ENCODE data around the gene MRI1.

GRCh38 chr19:13778847-13779246 lies 14.5 kb downstream of the MRI1 start:
- TF ChIP-seq POLR2A (IDR thresholded peaks at IDR 0.05), result no peak
- TF ChIP-seq, protein P1, sequence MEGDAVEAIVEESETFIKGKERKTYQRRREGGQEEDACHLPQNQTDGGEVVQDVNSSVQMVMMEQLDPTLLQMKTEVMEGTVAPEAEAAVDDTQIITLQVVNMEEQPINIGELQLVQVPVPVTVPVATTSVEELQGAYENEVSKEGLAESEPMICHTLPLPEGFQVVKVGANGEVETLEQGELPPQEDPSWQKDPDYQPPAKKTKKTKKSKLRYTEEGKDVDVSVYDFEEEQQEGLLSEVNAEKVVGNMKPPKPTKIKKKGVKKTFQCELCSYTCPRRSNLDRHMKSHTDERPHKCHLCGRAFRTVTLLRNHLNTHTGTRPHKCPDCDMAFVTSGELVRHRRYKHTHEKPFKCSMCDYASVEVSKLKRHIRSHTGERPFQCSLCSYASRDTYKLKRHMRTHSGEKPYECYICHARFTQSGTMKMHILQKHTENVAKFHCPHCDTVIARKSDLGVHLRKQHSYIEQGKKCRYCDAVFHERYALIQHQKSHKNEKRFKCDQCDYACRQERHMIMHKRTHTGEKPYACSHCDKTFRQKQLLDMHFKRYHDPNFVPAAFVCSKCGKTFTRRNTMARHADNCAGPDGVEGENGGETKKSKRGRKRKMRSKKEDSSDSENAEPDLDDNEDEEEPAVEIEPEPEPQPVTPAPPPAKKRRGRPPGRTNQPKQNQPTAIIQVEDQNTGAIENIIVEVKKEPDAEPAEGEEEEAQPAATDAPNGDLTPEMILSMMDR (IDR thresholded peaks at IDR 0.05), result no peak

All from thyroid gland (tissue), 4 donors.